CD14-positive monocyte (primary cell): ENCODE results near the gene NTRK2. TPM values are rescaled to one million over a fixed set of nuclear protein-coding genes. Genes with fewer than 3 reads are reported as not detected.

Source experiments
- DNase-seq, 3 donors: peaks; one replicate each; pipeline ENCODE4 v3.0.0-alpha.2; 2011 to 2022
- H2AFZ ChIP-seq: 2 replicates; pipeline ENCODE4 v1.6.0; 2012; ENCODE audit warnings: mild to moderate bottlenecking, low read depth, low read length, inconsistent platforms; ENCODE audit not compliant: insufficient read depth, poor library complexity, severe bottlenecking
- H3K27ac ChIP-seq, 2 donors: 1 replicate in 1 of 2; 2 replicates in 1 of 2; pipeline ENCODE4 v1.5.1; 2012 to 2013; ENCODE audit warnings: low read length in 2 of 2, control low read depth in 1 of 2, inconsistent platforms in 1 of 2, low read depth in 1 of 2, mild to moderate bottlenecking in 1 of 2
- H3K27me3 ChIP-seq, 2 donors: one replicate each; pipeline versions ENCODE4 v1.6.0 to v1.6.1; 2011 to 2013; ENCODE audit warnings: low read length in 2 of 2; ENCODE audit not compliant: control insufficient read depth in 2 of 2, insufficient read depth in 2 of 2
- H3K36me3 ChIP-seq, 2 donors: replicated peaks in 1 of 2; 1 replicate in 1 of 2; 2 replicates in 1 of 2; pipeline versions ENCODE4 v1.5.1 to v1.6.1; 2012 to 2013; ENCODE audit warnings: low read length in 2 of 2, control low read depth in 1 of 2, inconsistent platforms in 1 of 2, mild to moderate bottlenecking in 1 of 2; ENCODE audit not compliant: insufficient read depth in 2 of 2, control insufficient read depth in 1 of 2
- H3K4me1 ChIP-seq, 2 donors: 1 replicate in 1 of 2; 2 replicates in 1 of 2; pipeline versions ENCODE4 v1.5.1 to v1.6.1; 2012 to 2013; ENCODE audit warnings: low read length in 2 of 2, control low read depth in 1 of 2, inconsistent platforms in 1 of 2, mild to moderate bottlenecking in 1 of 2, moderate library complexity in 1 of 2; ENCODE audit not compliant: insufficient read depth in 2 of 2, control insufficient read depth in 1 of 2
- H3K4me2 ChIP-seq: replicated peaks from 2 replicates; pipeline ENCODE3; 2012; ENCODE audit warnings: low read length, moderate library complexity, mild to moderate bottlenecking; ENCODE audit not compliant: poor library complexity, severe bottlenecking; ENCODE audit errors: extremely low read depth
- H3K4me3 ChIP-seq, 3 experiments: fragments of 200-600 bp in 1 of 3; sonication (generic) in 1 of 3; replicated peaks in 1 of 3; 1 replicate in 2 of 3; 2 replicates in 1 of 3; pipeline ENCODE4 v1.5.1; 2011 to 2013; ENCODE audit warnings: low read length in 3 of 3, mild to moderate bottlenecking in 3 of 3, control low read depth in 2 of 3, low read depth in 2 of 3, inconsistent platforms in 1 of 3, moderate library complexity in 1 of 3
- H3K79me2 ChIP-seq: 2 replicates; pipeline ENCODE4 v1.6.0; 2012; ENCODE audit warnings: mild to moderate bottlenecking, control low read depth, inconsistent platforms, low read length, moderate library complexity; ENCODE audit not compliant: insufficient read depth
- H3K9ac ChIP-seq: 2 replicates; pipeline ENCODE4 v1.6.0; 2017; ENCODE audit warnings: low read length, mild to moderate bottlenecking; ENCODE audit not compliant: insufficient read depth, poor library complexity, severe bottlenecking
- H3K9me3 ChIP-seq, 2 donors: replicated peaks in 1 of 2; 1 replicate in 1 of 2; 2 replicates in 1 of 2; pipeline versions ENCODE4 v1.5.1 to v1.6.1; 2012 to 2013; ENCODE audit warnings: low read length in 2 of 2, control low read depth in 1 of 2; ENCODE audit not compliant: control insufficient read depth in 1 of 2, insufficient read depth in 1 of 2
- H4K20me1 ChIP-seq: 2 replicates; pipeline ENCODE4 v1.6.0; 2012; ENCODE audit warnings: mild to moderate bottlenecking, low read length, control low read depth, moderate library complexity; ENCODE audit not compliant: insufficient read depth
- H3K27ac Mint-ChIP-seq, 7 donors: one replicate each; pipeline ENCODE4 v1.8.0; 2020; ENCODE audit warnings: mild to moderate bottlenecking in 7 of 7, mixed read lengths in 7 of 7, moderate library complexity in 6 of 7, inconsistent platforms in 2 of 7
- H3K27me3 Mint-ChIP-seq, 3 donors: one replicate each; pipeline ENCODE4 v1.8.0; 2021 to 2022; ENCODE audit warnings: low read depth in 3 of 3, mild to moderate bottlenecking in 3 of 3, mixed read lengths in 3 of 3, moderate library complexity in 3 of 3, inconsistent platforms in 1 of 3
- H3K36me3 Mint-ChIP-seq, 2 donors: one replicate each; pipeline ENCODE4 v1.8.0; 2020; ENCODE audit warnings: mixed read lengths in 2 of 2, inconsistent platforms in 1 of 2, mild to moderate bottlenecking in 1 of 2
- H3K4me1 Mint-ChIP-seq: one replicate; pipeline ENCODE4 v1.8.0; 2020; ENCODE audit warnings: mild to moderate bottlenecking, mixed read lengths
- H3K4me3 Mint-ChIP-seq, 2 donors: one replicate each; pipeline ENCODE4 v1.8.0; 2020; ENCODE audit warnings: mild to moderate bottlenecking in 2 of 2, mixed read lengths in 2 of 2, moderate library complexity in 1 of 2
- H3K9me3 Mint-ChIP-seq, 7 donors: one replicate each; pipeline ENCODE4 v1.8.0; 2020 to 2022; ENCODE audit warnings: mixed read lengths in 7 of 7, mild to moderate bottlenecking in 6 of 7, moderate library complexity in 6 of 7, inconsistent platforms in 2 of 7
- WGBS: methylation state at CpG from one replicate; pipeline ENCODE4 v1.1.5; 2013; ENCODE audit warnings: missing lambda C conversion rate; ENCODE audit not compliant: insufficient coverage; 5-methylcytosine and 5-hydroxymethylcytosine counted together
- intact Hi-C, 2 donors: fragments of 100-400 bp; cut with micrococcal nuclease; formaldehyde crosslinking; loops; one replicate each; pipeline versions ENCODE4 v1.15.0 to v1.15.1; 2023
- polyA plus RNA-seq, 3 donors: library from polyadenylated mRNA; depleted of rRNA in 1 of 3; unstranded in 2 of 3; stranded (reverse) in 1 of 3; fragments of 300-500 nt in 2 of 3; fragments of >200 nt in 1 of 3; fragmentation: Illumina TruSeq in 2 of 3; gene quantifications; 1 replicate in 2 of 3; 2 replicates in 1 of 3; pipeline ENCODE4 v1.2.3, GENCODE V29; 2012 to 2021
- TF ChIP-seq, protein P1 (sequence below): fragments of 200-600 bp; IDR thresholded peaks from one replicate; pipeline ENCODE4 v1.8.0; 2022; ENCODE audit warnings: antibody characterized with exemption, mild to moderate bottlenecking

The NTRK2 gene
- polyA plus RNA-seq, 3 donors, result not detected

- H3K4me3 Mint-ChIP-seq, result no peak overlapping the region
- H3K9me3 ChIP-seq, result no peaks in the 10 kb centered on the region
- no peak overlapping the region for H3K4me2 ChIP-seq
- no peaks in the 10 kb centered on the region for H3K79me2 ChIP-seq
- WGBS, result no CpG with 5 or more reads among the region's 3 CpGs
- no peak overlapping the region for H2AFZ ChIP-seq
- H3K27me3 Mint-ChIP-seq, result peaks cover 4 to 10% (median 9%) of the 10 kb centered on the region in 3 donors
- no peak overlapping the region for H3K9ac ChIP-seq
- H3K4me1 ChIP-seq, result no peaks in the 10 kb centered on the region
- no peaks in the 10 kb centered on the region for H3K27me3 ChIP-seq
- peaks cover 0 to 5% (median 0%) of the 10 kb centered on the region in 7 donors for H3K9me3 Mint-ChIP-seq
- no peak overlapping the region for H3K27ac Mint-ChIP-seq
- DNase-seq, result no peak
- H3K4me3 ChIP-seq, result no peak overlapping the region
- H3K36me3 ChIP-seq, result no peaks in the 10 kb centered on the region
- H3K4me1 Mint-ChIP-seq, result peaks cover 3% of the 10 kb centered on the region
- TF ChIP-seq, protein P1, sequence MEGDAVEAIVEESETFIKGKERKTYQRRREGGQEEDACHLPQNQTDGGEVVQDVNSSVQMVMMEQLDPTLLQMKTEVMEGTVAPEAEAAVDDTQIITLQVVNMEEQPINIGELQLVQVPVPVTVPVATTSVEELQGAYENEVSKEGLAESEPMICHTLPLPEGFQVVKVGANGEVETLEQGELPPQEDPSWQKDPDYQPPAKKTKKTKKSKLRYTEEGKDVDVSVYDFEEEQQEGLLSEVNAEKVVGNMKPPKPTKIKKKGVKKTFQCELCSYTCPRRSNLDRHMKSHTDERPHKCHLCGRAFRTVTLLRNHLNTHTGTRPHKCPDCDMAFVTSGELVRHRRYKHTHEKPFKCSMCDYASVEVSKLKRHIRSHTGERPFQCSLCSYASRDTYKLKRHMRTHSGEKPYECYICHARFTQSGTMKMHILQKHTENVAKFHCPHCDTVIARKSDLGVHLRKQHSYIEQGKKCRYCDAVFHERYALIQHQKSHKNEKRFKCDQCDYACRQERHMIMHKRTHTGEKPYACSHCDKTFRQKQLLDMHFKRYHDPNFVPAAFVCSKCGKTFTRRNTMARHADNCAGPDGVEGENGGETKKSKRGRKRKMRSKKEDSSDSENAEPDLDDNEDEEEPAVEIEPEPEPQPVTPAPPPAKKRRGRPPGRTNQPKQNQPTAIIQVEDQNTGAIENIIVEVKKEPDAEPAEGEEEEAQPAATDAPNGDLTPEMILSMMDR, result no peak
- intact Hi-C loops, result loop anchor here in 1 of 2 donors (10.0 kb wide), 1 partner anchor 61 kb away; no protein-coding TSS in a partner anchor
- H4K20me1 ChIP-seq, result no peaks in the 10 kb centered on the region
- no peaks in the 10 kb centered on the region for H3K36me3 Mint-ChIP-seq
- H3K27ac ChIP-seq, result no peak overlapping the region
Measured at GRCh38 chr9:84953252-84953773, 283.8 kb downstream of the NTRK2 start.

GRCh38 chr9:84953797-84954705 lies 284.5 kb downstream of the NTRK2 start:
- DNase-seq, result peak in 1 of 3 donors; percentile 11
- Mint-ChIP-seq H3K27me3 (peaks cover 3 to 11% (median 9%) of the 10 kb centered on the region in 3 donors), H3K9me3 (peaks cover 0 to 3% (median 0%) of the 10 kb centered on the region in 7 donors), H3K4me3 (peak overlapping the region in 1 of 2 donors; percentile 47), H3K36me3 (no peaks in the 10 kb centered on the region), H3K4me1 (peaks cover 3% of the 10 kb centered on the region), H3K27ac (peak overlapping the region in 1 of 7 donors; percentile 11)
- intact Hi-C loops, result loop anchor here in 1 of 2 donors (10.0 kb wide), 1 partner anchor 61 kb away; no protein-coding TSS in a partner anchor
- no peak overlapping the region for H2AFZ ChIP-seq
- no peaks in the 10 kb centered on the region for H3K27me3 ChIP-seq
- H3K4me2 ChIP-seq, result no peak overlapping the region
- TF ChIP-seq, protein P1, result peak; percentile 67
- H3K36me3 ChIP-seq, result no peaks in the 10 kb centered on the region
- no peaks in the 10 kb centered on the region for H3K79me2 ChIP-seq
- H3K27ac ChIP-seq, result no peak overlapping the region
- H3K4me3 ChIP-seq, result no peak overlapping the region
- no peaks in the 10 kb centered on the region for H4K20me1 ChIP-seq
- WGBS, result 36% methylated on average over 9 of the region's 21 CpGs
- no peak overlapping the region for H3K9ac ChIP-seq
- H3K4me1 ChIP-seq, result no peaks in the 10 kb centered on the region
- no peaks in the 10 kb centered on the region for H3K9me3 ChIP-seq
